ENCODE results near the gene ANTXRL.
"Not testable (repeated sequence)": the region's sequence is repeated elsewhere in the genome, so short reads cannot be mapped to it uniquely, and the experiment has no call there.

The ANTXRL gene

GRCh38 chr10:46286991-46287693 lies at the start of gene ANTXRL:
ANTXRL (plus strand) TSS chr10:46286997; CDS start chr10:46287263, 266 bp downstream.
- DNase-seq (ENCODE audit: low read depth): no peak

- DNase-seq (ENCODE audit: low read depth): no peak
Measured at GRCh38 chr10:46237815-46238510, 48.8 kb upstream of the ANTXRL start.

GRCh38 chr10:46239247-46239646 lies 47.5 kb upstream of the ANTXRL start:
- DNase-seq (ENCODE audit: low read depth): no peak

GRCh38 chr10:46239993-46240683 lies 46.7 kb upstream of the ANTXRL start:
- DNase-seq (ENCODE audit: low read depth): no peak

GRCh38 chr10:46240684-46241565 lies 45.9 kb upstream of the ANTXRL start:
- no peak for DNase-seq (ENCODE audit: low read depth)

- DNase-seq (ENCODE audit: low read depth): no peak
Measured at GRCh38 chr10:46245381-46245900, 41.4 kb upstream of the ANTXRL start.

GRCh38 chr10:46246400-46247180 lies 40.2 kb upstream of the ANTXRL start:
- not testable (repeated sequence) for DNase-seq (ENCODE audit: low read depth)

GRCh38 chr10:46247181-46247475 lies 39.7 kb upstream of the ANTXRL start:
- DNase-seq (ENCODE audit: low read depth): no peak

- DNase-seq (ENCODE audit: low read depth): no peak
Measured at GRCh38 chr10:46247808-46248569, 38.8 kb upstream of the ANTXRL start.

- no peak for DNase-seq (ENCODE audit: low read depth)
Measured at GRCh38 chr10:46248651-46249146, 38.1 kb upstream of the ANTXRL start.

- DNase-seq (ENCODE audit: low read depth): not testable (repeated sequence)
Measured at GRCh38 chr10:46249617-46250344, 37.0 kb upstream of the ANTXRL start.

GRCh38 chr10:46250481-46250880 lies 36.3 kb upstream of the ANTXRL start:
- DNase-seq (ENCODE audit: low read depth): no peak

GRCh38 chr10:46250898-46251856 lies 35.6 kb upstream of the ANTXRL start:
- DNase-seq (ENCODE audit: low read depth): no peak

- no peak for DNase-seq (ENCODE audit: low read depth)
Measured at GRCh38 chr10:46251857-46252847, 34.6 kb upstream of the ANTXRL start.

- DNase-seq (ENCODE audit: low read depth): no peak
Measured at GRCh38 chr10:46253076-46254006, 33.5 kb upstream of the ANTXRL start.

- DNase-seq (ENCODE audit: low read depth): no peak
Measured at GRCh38 chr10:46254007-46254383, 32.8 kb upstream of the ANTXRL start.
